SK-N-SH (cell line): Measurements from ENCODE around the gene TELO2. TPM values are rescaled to one million over a fixed set of nuclear protein-coding genes. Genes with fewer than 3 reads are reported as not detected.

ENCODE experiments used
- CTCF ChIA-PET: fragments of 300-600, 350-600 bp; formaldehyde crosslinking; extraction: SDS; loops from one replicate; lab custom pipeline; 2021; lab: Yijun Ruan, JAX
- POLR2A ChIA-PET: fragments of 350-600 bp; sonication (Branson Sonifier 250); formaldehyde crosslinking; extraction: SDS; loops from one replicate; lab custom pipeline; 2020; ENCODE audit warnings: antibody characterized with exemption, inconsistent platforms; lab: Yijun Ruan, JAX
- DNase-seq: peaks from one replicate; pipeline ENCODE4 v3.0.0; 2012
- H2AFZ ChIP-seq: fragments of 200-600 bp; sonication (generic); 2 replicates; pipeline ENCODE4 v1.8.1; 2016; ENCODE audit warnings: antibody characterized with exemption, mild to moderate bottlenecking, low read depth
- H3F3A ChIP-seq: fragments of 200-600 bp; sonication (generic); replicated peaks from 2 replicates; pipeline ENCODE3; 2016; ENCODE audit warnings: antibody characterized with exemption, mild to moderate bottlenecking; ENCODE audit not compliant: insufficient read depth
- H3K27ac ChIP-seq, 2 experiments: fragments of 200-500 bp in 1 of 2; fragments of 200-600 bp in 1 of 2; sonication (Bioruptor generic) in 1 of 2; sonication (generic), shearing (Covaris generic) in 1 of 2; 2 replicates each; pipeline versions ENCODE4 v1.5.1 to v1.6.1; 2014 to 2016; ENCODE audit warnings: low read depth in 2 of 2, inconsistent platforms in 1 of 2, low read length in 1 of 2, mild to moderate bottlenecking in 1 of 2, mixed read lengths in 1 of 2
- H3K27me3 ChIP-seq: fragments of 200-600 bp; sonication (generic), shearing (Covaris generic); 2 replicates; pipeline ENCODE4 v1.6.1; 2016; ENCODE audit warnings: mixed run types; ENCODE audit not compliant: insufficient read depth
- H3K36me3 ChIP-seq, 2 experiments: fragments of 200-500 bp in 1 of 2; fragments of 200-600 bp in 1 of 2; sonication (Bioruptor generic) in 1 of 2; sonication (generic) in 1 of 2; replicated peaks in 1 of 2; 2 replicates each; pipeline versions ENCODE3 to v1.5.1; 2014 to 2016; ENCODE audit warnings: low read length in 1 of 2, mild to moderate bottlenecking in 1 of 2; ENCODE audit not compliant: insufficient read depth in 2 of 2, control insufficient read depth in 1 of 2
- H3K4me1 ChIP-seq, 2 experiments: fragments of 200-500 bp in 1 of 2; fragments of 200-600 bp in 1 of 2; sonication (Bioruptor generic) in 1 of 2; sonication (generic), shearing (Covaris generic) in 1 of 2; 2 replicates each; pipeline versions ENCODE4 v1.5.1 to v1.6.1; 2014 to 2016; ENCODE audit warnings: low read depth in 1 of 2, low read length in 1 of 2, mixed run types in 1 of 2; ENCODE audit not compliant: insufficient read depth in 2 of 2, control insufficient read depth in 1 of 2
- H3K4me2 ChIP-seq: fragments of 200-600 bp; sonication (generic), shearing (Covaris generic); 2 replicates; pipeline ENCODE4 v1.6.1; 2017; ENCODE audit warnings: mixed run types
- H3K4me3 ChIP-seq, 2 experiments: fragments of 200-500 bp in 1 of 2; fragments of 200-600 bp in 1 of 2; sonication (Bioruptor generic) in 1 of 2; sonication (generic), shearing (Covaris generic) in 1 of 2; 2 replicates each; pipeline versions ENCODE4 v1.5.1 to v1.8.1; 2014 to 2016; ENCODE audit warnings: low read depth in 2 of 2, inconsistent platforms in 1 of 2, low read length in 1 of 2, mild to moderate bottlenecking in 1 of 2, mixed read lengths in 1 of 2, moderate library complexity in 1 of 2
- H3K79me2 ChIP-seq: fragments of 200-600 bp; sonication (generic); 2 replicates; pipeline ENCODE4 v1.8.1; 2017; ENCODE audit warnings: mild to moderate bottlenecking; ENCODE audit not compliant: insufficient read depth
- H3K9ac ChIP-seq: fragments of 200-600 bp; sonication (generic); 2 replicates; pipeline ENCODE4 v1.6.1; 2017; ENCODE audit warnings: mixed run types
- H3K9me2 ChIP-seq: fragments of 200-600 bp; sonication (generic); 2 replicates; pipeline ENCODE4 v1.6.1; 2017; ENCODE audit warnings: mixed run types
- H3K9me3 ChIP-seq: fragments of 200-600 bp; sonication (generic); 2 replicates; pipeline ENCODE4 v1.6.1; 2017; ENCODE audit warnings: mixed run types, mild to moderate bottlenecking, moderate library complexity
- H4K20me1 ChIP-seq: fragments of 200-600 bp; sonication (generic); 2 replicates; pipeline ENCODE4 v1.6.1; 2017; ENCODE audit warnings: mild to moderate bottlenecking, mixed run types; ENCODE audit not compliant: insufficient read depth
- CTCF ChIP-seq: fragments of 200-600 bp; sonication (generic); IDR thresholded peaks from 2 replicates; pipeline ENCODE4 v1.6.1; 2017; ENCODE audit warnings: antibody characterized with exemption, mild to moderate bottlenecking, moderate library complexity
- FOSL2 ChIP-seq: IDR thresholded peaks from 2 replicates; pipeline ENCODE4 v1.4.0; 2012; ENCODE audit warnings: low read depth, mild to moderate bottlenecking, moderate library complexity, borderline replicate concordance
- FOXJ3 ChIP-seq: sonication (generic); formaldehyde crosslinking; IDR thresholded peaks from 2 replicates; pipeline ENCODE4 v1.5.1; 2020; ENCODE audit warnings: mild to moderate bottlenecking, missing genetic modification reagents
- FOXM1 ChIP-seq: IDR thresholded peaks from 2 replicates; pipeline ENCODE4 v1.4.0; 2012; ENCODE audit warnings: low read depth, mild to moderate bottlenecking
- GABPA ChIP-seq: IDR thresholded peaks from 2 replicates; pipeline ENCODE4 v1.4.0; 2012; ENCODE audit warnings: low read depth, mild to moderate bottlenecking
- GATA2 ChIP-seq: sonication (generic); formaldehyde crosslinking; IDR thresholded peaks from 2 replicates; pipeline ENCODE4 v1.5.0; 2020; ENCODE audit warnings: mild to moderate bottlenecking, missing genetic modification reagents
- IRF3 ChIP-seq: fragments of 150-350 bp; IDR thresholded peaks from 2 replicates; pipeline ENCODE4 v1.6.1; 2016; ENCODE audit warnings: mild to moderate bottlenecking, low read depth, low read length
- JUND ChIP-seq: IDR thresholded peaks from 2 replicates; pipeline ENCODE4 v1.4.0; 2012
- MEF2A ChIP-seq: IDR thresholded peaks from 2 replicates; pipeline ENCODE4 v1.4.0; 2012; ENCODE audit warnings: low read depth, borderline replicate concordance
- MXI1 ChIP-seq: IDR thresholded peaks from 2 replicates; pipeline ENCODE4 v1.6.1; 2012; ENCODE audit warnings: mild to moderate bottlenecking, low read depth, low read length, improper control_type of control experiment
- NFIC ChIP-seq: IDR thresholded peaks from 2 replicates; pipeline ENCODE4 v1.4.0; 2012; ENCODE audit warnings: borderline replicate concordance
- NRF1 ChIP-seq: IDR thresholded peaks from 2 replicates; pipeline ENCODE4 v1.6.1; 2012; ENCODE audit warnings: low read depth, mild to moderate bottlenecking, low read length
- PBX3 ChIP-seq: IDR thresholded peaks from 2 replicates; pipeline ENCODE4; 2012
- POLR2AphosphoS5 ChIP-seq: IDR thresholded peaks from 2 replicates; pipeline ENCODE4 v1.6.1; 2012; ENCODE audit warnings: low read depth, low read length
- RAD21 ChIP-seq: IDR thresholded peaks from 2 replicates; pipeline ENCODE4 v1.6.1; 2012; ENCODE audit warnings: mild to moderate bottlenecking, low read length
- RFX5 ChIP-seq: IDR thresholded peaks from 2 replicates; pipeline ENCODE4 v1.6.1; 2012; ENCODE audit warnings: mild to moderate bottlenecking, improper control_type of control experiment, low read length
- RXRA ChIP-seq: IDR thresholded peaks from 2 replicates; pipeline ENCODE4 v1.4.0; 2012; ENCODE audit warnings: low read depth, mild to moderate bottlenecking, borderline replicate concordance
- SMC3 ChIP-seq: IDR thresholded peaks from 2 replicates; pipeline ENCODE4 v1.6.1; 2012; ENCODE audit warnings: low read depth, low read length, improper control_type of control experiment
- TAF1 ChIP-seq: IDR thresholded peaks from 2 replicates; pipeline ENCODE4 v1.6.1; 2012; ENCODE audit warnings: low read depth, mild to moderate bottlenecking, low read length, moderate library complexity, borderline replicate concordance
- TCF12 ChIP-seq: IDR thresholded peaks from 2 replicates; pipeline ENCODE4 v1.4.0; 2012
- TEAD4 ChIP-seq: IDR thresholded peaks from 2 replicates; pipeline ENCODE4 v1.4.0; 2012; ENCODE audit warnings: mild to moderate bottlenecking, borderline replicate concordance; ENCODE audit not compliant: insufficient read depth
- USF1 ChIP-seq: IDR thresholded peaks from 2 replicates; pipeline ENCODE4 v1.4.0; 2012; ENCODE audit warnings: low read depth, borderline replicate concordance
- YY1 ChIP-seq: IDR thresholded peaks from 2 replicates; pipeline ENCODE4 v1.4.0; 2012; ENCODE audit warnings: low read depth, mild to moderate bottlenecking
- WGBS: methylation state at CpG from one replicate; pipeline ENCODE4 v1.1.6; 2017; ENCODE audit warnings: low lambda C conversion rate; 5-methylcytosine and 5-hydroxymethylcytosine counted together
- polyA plus RNA-seq, 3 experiments: library from polyadenylated mRNA; depleted of rRNA; stranded (reverse); fragments of >200 nt; gene quantifications; 2 replicates each; pipeline ENCODE4 v1.2.3, GENCODE V29; 2012

Gene TELO2
- polyA plus RNA-seq, 1 of the 3 experiments (the other 2 are of a cell fraction) = 24.2 TPM

GRCh38 chr16:1548727-1549126 lies 55.6 kb downstream of the TELO2 start:
- no peak for DNase-seq
- no peaks in the 10 kb centered on the region for H3K9me2 ChIP-seq
- peak overlapping the region; percentile 0; the same call in 1 of the 2 replicates for H3K4me2 ChIP-seq
- H3K9me3 ChIP-seq = no peaks in the 10 kb centered on the region
- CTCF ChIA-PET = no interaction called here
- WGBS = 93% methylated on average over 17 of the region's 23 CpGs
- POLR2A ChIA-PET = no interaction called here
- no peaks in the 10 kb centered on the region for H3K79me2 ChIP-seq
- H4K20me1 ChIP-seq = no peaks in the 10 kb centered on the region
- peaks cover 4% of the 10 kb centered on the region for H3F3A ChIP-seq
- TF ChIP-seq MEF2A (no peak), SMC3 (no peak), RXRA (no peak), POLR2AphosphoS5 (no peak), PBX3 (no peak), NRF1 (no peak)
- peaks cover 0 to under 1% of the 10 kb centered on the region in 2 experiments; a peak in 1 of 4 replicates for H3K4me1 ChIP-seq
- peak overlapping the region in 1 of 2 experiments; percentile 16; a peak in 1 of 4 replicates for H3K27ac ChIP-seq
- H3K9ac ChIP-seq = no peak overlapping the region
- peaks cover 0 to 30% of the 10 kb centered on the region in 2 experiments for H3K36me3 ChIP-seq
- H3K27me3 ChIP-seq = no peaks in the 10 kb centered on the region
- H3K4me3 ChIP-seq = no peak overlapping the region
- no peak overlapping the region for H2AFZ ChIP-seq

GRCh38 chr16:1550069-1550468 lies 56.9 kb downstream of the TELO2 start:
- H3K4me3 ChIP-seq = no peak overlapping the region
- no peaks in the 10 kb centered on the region for H4K20me1 ChIP-seq
- TF ChIP-seq MEF2A = no peak
- no peak for TF ChIP-seq FOSL2
- no peak for TF ChIP-seq SMC3
- no peak for TF ChIP-seq TEAD4
- no peak for TF ChIP-seq MXI1
- TF ChIP-seq FOXJ3 (CRISPR knock-in tag) = no peak
- TF ChIP-seq RAD21 = no peak
- no peak for TF ChIP-seq GABPA
- no peak for TF ChIP-seq TCF12
- TF ChIP-seq YY1 = no peak
- no peak for TF ChIP-seq RFX5
- TF ChIP-seq NFIC = no peak
- TF ChIP-seq NRF1 = no peak
- TF ChIP-seq IRF3 = no peak
- no peak for TF ChIP-seq TAF1
- no peak for TF ChIP-seq CTCF
- TF ChIP-seq FOXM1 = no peak
- no peak for TF ChIP-seq JUND
- no peak for TF ChIP-seq USF1
- TF ChIP-seq GATA2 = no peak
- TF ChIP-seq, all 33 proteins: peak for 0
- Histone ChIP-seq H2AFZ (no peak overlapping the region), H3F3A (no peaks in the 10 kb centered on the region), H3K79me2 (no peaks in the 10 kb centered on the region), H3K9me3 (no peaks in the 10 kb centered on the region), H3K36me3 (peaks cover 0 to 42% of the 10 kb centered on the region in 2 experiments), H3K9me2 (no peaks in the 10 kb centered on the region), H3K27me3 (no peaks in the 10 kb centered on the region), H3K9ac (no peak overlapping the region), H3K27ac (no peak overlapping the region), H3K4me1 (no peaks in the 10 kb centered on the region), H3K4me2 (no peak overlapping the region)
- no peak for DNase-seq
- ChIA-PET CTCF (interaction anchor here (0.6 kb wide), 1 partner anchor 19 kb away, joined by 3 read pairs; no protein-coding TSS in a partner anchor), POLR2A (no interaction called here)
- 84% methylated on average over 8 of the region's 8 CpGs for WGBS
